Tibial nerve (tissue), 3 donors: Measurements from ENCODE around the gene ERC2.

ENCODE experiments used
- CTCF ChIP-seq, 5 experiments: fragments of 200-600 bp in 3 of 5; fragments of 450-650 bp in 2 of 5; sonication (generic) in 3 of 5; IDR thresholded peaks; one replicate each; pipeline ENCODE4 v1.5.1; 2016 to 2019; ENCODE audit warnings: antibody characterized with exemption in 5 of 5, mild to moderate bottlenecking in 3 of 5, moderate library complexity in 2 of 5
- POLR2A ChIP-seq, 2 donors: fragments of 450-650 bp; IDR thresholded peaks; one replicate each; pipeline ENCODE4 v1.6.1; 2017; ENCODE audit warnings: antibody characterized with exemption in 2 of 2, mild to moderate bottlenecking in 2 of 2, moderate library complexity in 2 of 2

GRCh38 chr3:56118968-56119367, 349.3 kb downstream of the ERC2 start:
- TF ChIP-seq CTCF (IDR thresholded peaks at IDR 0.05), result no peak
- no peak for TF ChIP-seq POLR2A (IDR thresholded peaks at IDR 0.05)
